HS-27A (cell line): Measurements from ENCODE around the gene PLCH1.

Source experiments
- DNase-seq: peaks from one replicate; pipeline ENCODE4 v3.0.0-alpha.2; 2012; ENCODE audit warnings: low read depth, missing footprints

The PLCH1 gene

GRCh38 chr3:155550391-155550790, 194.5 kb downstream of the PLCH1 start:
- no peak for DNase-seq

DNA sequence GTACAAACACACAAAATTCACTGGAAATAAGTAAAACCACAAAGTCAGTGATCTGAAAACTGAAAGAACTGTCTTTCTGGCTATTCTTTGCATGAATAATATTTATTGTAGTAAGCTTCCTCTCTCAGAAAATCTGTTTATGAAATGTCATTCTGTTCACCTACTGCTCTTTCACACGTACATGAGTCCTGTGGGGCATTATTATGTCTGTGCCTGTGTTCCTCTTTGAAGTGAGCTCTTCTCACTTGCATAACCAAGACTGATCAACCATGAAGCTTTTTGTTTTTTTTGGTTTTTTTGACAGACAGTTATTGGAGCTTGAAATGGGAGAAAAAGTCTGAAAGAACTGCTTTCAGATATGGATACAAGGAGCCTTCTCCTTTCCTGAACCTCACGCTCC, 195.8 kb downstream of the PLCH1 start:
- no peak for DNase-seq

DNA sequence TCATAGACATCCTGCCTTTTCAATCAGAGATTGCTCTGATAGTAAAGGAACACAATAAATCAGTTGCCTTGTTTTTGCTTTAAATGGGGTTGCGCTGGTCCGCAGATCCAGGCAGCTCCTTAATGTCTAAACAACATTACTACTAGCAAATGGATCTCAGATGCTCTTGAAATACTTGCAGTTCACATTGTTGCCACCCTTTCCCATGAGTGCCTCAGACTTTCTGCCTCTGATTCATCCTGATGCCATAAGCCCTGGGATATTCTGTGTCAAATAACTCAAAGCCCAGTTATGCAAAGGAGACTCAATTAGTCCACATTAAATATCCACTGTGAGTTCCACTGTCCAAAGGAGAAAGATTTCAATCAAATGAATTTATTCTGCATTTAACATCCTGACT, 196.7 kb downstream of the PLCH1 start:
- DNase-seq, result no peak

DNA sequence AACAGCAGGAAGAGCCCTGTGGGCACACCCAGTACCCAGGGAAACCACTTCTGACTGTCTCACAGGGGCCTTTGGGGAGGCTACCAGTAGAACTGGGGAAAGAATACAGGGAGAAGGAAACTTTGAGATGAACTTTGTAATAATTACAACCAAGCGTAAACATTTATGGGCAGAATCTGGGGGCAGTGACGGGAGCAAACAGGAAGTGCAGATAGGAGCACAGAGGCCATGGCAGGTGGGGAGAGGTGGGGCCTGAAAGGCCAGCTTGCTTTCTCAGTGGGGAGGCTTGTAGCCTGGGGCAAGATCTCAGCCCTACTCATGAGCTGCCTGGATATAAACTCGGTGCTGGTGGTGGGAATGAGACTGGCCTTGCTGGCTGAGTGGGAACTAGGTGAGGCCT, 209.8 kb downstream of the PLCH1 start:
- no peak for DNase-seq

DNA sequence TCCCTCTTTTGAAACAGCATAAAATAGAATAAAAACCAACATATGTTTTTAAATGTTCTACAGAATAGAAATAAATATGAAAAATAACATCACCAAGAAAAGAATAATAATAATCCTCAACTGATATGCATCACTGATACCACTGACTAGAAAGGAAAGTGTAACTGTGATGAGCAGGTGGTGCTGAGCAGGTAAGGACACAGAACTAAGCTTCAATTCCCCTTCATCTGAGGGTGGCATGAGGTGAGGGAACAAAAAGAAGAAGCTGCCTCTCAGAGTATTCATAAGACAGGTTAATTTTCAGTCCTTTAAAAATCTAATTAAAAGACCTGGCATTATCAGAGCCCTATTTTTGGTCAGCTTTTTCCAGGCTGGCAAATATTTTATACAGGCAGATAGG, 216.3 kb downstream of the PLCH1 start:
- no peak for DNase-seq

DNA sequence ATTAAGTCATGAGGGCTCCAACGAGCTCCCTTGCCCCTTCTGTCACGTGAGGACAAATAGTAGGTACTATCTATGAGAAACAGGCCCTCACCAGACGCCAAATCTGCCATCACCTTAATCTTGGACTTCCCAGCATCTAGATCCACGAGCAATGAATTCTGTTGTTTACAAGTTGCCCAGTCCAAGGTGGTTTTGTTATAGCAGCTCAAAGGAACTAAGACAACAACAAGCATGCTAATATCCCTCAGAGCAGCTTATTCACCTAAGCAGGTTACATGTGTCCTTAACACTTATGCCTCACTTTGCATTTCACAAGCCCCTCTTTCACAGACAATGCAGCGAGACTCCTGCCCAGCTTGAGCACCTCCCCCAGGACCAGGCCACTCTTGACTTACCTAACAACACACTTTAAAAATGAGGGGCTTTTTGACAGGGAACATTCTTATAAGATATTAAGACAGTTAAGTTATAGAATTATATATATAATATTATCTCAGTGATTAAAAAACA, 219.5 kb downstream of the PLCH1 start:
- no peak for DNase-seq

- no peak for DNase-seq
These were observed 224.4 kb downstream of the PLCH1 start for GRCh38 chr3:155520463-155520862.

DNA sequence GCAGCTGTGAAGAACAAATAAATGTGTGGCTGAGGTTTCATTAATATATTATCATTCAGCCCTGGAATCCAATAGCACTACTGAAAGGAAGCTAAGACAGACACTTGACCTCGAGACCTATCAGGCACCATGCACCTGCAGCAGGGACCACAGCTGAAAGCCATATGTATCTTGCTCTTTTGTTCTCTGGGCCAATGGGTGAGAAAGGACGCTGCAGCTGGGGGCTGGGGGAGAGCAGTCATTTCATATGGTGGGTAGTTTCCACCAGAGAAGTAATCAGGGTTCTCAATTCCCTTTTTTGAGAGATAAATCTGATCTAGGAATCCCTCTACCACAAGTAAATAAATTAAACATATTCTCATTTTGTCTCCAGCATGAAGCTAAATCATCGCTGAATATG, 225.8 kb downstream of the PLCH1 start:
- no peak for DNase-seq

GRCh38 chr3:155517903-155518302, 227.0 kb downstream of the PLCH1 start:
- DNase-seq, result no peak

- no peak for DNase-seq
These were observed 228.4 kb downstream of the PLCH1 start for GRCh38 chr3:155516439-155516838.

DNA sequence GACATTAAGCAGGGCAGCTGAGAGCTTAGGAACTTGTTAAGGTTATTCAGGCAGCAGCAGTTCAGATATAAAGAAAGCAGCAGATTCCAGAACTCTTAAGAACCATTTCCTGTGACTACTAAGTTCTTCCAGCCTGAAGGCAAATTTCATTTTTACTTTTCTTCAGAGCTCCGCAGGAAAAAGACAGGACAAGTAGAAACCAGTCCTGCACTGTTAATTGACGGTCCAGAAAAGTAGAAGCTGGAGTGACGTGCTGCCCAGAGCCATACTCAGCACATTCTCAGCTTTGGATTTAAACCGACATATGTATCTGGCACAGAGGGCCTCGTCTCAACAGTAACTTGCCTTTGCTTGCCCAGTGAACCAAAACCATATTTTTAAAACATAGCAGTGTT, 232.0 kb downstream of the PLCH1 start:
- DNase-seq, result no peak

DNA sequence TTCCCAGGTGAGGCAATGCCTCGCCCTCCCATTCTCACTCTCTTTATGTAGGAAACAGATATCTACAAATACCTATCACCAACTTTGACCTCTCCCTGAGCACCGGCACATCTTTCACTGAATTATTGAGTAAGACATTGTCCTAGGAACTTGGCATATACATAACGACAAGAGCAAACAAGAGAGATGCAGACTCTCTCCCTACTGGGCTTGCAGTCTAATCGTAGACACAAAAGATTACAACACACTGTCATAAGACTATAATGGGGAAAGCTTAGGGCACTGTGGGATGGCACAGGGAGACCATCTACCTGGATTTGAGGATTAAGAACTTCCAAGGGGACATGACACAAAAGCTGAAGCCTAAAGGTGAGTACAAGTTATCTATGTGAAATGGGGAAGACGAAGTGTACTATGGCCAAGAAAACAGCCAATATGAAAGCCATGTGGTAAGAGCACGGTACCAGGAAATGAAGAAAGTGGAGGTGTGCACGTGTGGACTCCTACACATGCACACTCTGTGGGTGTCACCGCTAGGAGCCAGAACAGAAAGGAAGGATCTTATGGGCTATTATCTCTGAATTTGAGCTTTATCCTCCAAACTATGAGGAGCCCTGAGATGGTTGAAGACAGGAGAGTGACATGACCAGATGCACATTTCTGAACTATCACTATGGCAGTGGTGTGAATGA, 232.6 kb downstream of the PLCH1 start:
- no peak for DNase-seq

- DNase-seq, result no peak
These were observed 240.2 kb downstream of the PLCH1 start for GRCh38 chr3:155504682-155505081.

GRCh38 chr3:155502630-155503029, 242.2 kb downstream of the PLCH1 start:
- DNase-seq, result no peak

GRCh38 chr3:155500194-155500818, 244.6 kb downstream of the PLCH1 start:
- no peak for DNase-seq

GRCh38 chr3:155497930-155498647, 246.8 kb downstream of the PLCH1 start:
- DNase-seq, result peak; percentile 80

DNA sequence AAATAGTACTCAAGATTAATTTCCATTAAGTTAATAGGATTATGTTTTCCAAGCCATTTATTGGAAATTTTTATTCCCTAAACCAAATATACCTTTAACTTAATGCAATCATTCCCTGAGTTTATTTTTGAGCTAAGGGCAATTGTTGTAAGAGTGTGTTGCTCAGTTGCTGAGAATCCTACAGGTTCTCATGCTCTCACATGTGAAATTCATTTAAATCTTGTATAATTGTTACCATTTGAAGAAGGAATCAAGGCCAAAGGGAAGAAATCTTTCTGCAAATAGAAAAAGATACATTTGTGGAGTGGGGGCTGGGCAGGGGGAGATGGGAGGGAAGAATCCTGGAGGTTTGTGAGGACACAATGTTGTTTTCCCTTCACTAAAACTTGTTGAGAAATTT, 248.7 kb downstream of the PLCH1 start:
- DNase-seq, result no peak

GRCh38 chr3:155495387-155495786, 249.5 kb downstream of the PLCH1 start:
- DNase-seq, result no peak

GRCh38 chr3:155494332-155494731, 250.5 kb downstream of the PLCH1 start:
- no peak for DNase-seq

DNA sequence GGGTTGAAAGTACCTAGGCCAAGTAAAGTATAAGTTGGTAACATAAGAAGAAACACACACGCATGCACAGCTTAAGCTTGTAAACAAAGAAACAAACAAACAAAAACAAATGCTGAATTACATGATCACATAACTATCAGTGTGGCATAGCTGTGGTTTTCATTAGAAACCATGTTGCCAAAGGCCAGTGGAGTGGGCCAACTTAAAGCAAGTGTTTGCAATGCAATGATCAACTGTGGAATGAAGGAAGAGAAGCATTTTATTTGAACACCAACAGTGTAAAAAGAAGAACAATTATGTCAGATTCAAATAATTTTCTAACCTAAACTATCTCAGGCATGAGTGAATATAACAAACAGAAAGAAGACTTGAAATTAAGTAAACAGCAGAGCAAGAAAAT, 252.0 kb downstream of the PLCH1 start:
- no peak for DNase-seq

GRCh38 chr3:155491696-155492095, 253.2 kb downstream of the PLCH1 start:
- DNase-seq, result no peak

GRCh38 chr3:155488671-155489070, 256.2 kb downstream of the PLCH1 start:
- no peak for DNase-seq

DNA sequence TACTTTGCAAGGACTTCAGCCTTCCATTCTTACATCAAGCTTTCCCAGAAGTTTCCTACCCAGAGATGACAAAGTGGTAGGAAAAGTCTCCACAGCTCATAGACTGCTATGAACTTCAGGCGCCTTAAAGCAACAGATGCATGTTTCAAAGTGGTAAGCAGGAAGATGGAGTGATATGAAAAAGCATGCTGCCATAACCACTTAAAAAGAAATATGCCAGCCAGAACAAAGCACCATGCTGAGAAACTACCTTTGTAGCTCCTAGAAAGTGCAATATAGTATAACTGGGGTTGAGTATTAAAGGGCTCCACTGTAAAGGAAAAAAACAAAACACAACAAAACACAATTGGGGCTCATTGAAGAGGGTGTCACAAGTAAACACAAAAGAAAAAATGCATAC, 259.0 kb downstream of the PLCH1 start:
- no peak for DNase-seq
